ENCODE data around the gene ENOX1.

ENOX1 gene

GRCh38 chr13:43286751-43287150 is 500.0 kb downstream of the ENOX1 start:
- DNase-seq (ENCODE audit: low read depth): no peak

DNA sequence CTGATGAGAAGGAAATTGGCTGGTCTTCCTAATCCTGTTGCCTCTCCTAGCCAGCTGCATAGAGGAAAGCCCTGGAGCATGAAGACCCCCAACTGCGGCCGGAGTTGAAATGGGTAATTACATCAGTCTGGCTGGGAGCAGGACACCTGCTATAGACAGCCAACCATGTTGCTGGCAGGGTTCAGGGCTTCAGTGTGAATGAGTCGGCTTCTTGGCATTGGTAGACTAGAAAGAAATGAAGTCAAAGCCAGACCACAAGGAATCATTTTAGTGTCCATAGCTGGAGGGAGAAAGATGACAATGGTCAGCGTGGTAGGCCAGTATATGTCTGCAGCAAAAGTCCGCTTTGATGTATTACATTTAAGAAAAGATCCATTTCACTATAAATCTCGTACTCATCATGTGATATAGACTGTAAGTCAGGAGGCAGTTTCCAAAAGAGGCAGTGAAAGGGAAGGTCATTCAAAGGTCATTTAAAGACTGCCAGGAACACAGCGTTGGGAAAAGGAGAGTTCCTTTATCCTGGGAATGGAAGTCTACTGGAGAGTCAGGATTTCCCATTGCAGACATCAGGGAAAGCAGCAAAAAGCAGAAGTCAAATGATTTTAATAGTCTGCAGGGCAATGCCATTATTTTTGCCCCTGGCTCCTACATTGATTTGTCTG is 500.7 kb downstream of the ENOX1 start:
- no peak for DNase-seq (ENCODE audit: low read depth)

DNA sequence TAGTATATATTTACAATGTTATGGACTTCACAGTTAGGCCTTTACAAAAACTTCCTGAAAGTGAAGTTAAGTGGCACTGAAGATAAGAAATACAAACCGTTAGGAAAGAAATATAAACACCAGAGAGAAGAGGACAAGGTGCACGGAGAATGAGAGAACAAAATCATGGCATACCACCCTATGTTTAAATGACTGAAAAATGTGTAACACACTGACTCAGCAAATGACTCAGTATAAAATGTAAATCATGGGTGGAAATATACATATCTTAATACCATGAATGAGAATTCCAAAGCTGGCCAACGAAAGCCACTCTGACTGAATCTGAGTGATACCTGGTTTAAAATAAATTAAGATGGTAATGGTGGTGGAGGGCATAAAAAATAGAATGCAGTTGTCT is 502.6 kb downstream of the ENOX1 start:
- no peak for DNase-seq (ENCODE audit: low read depth)

GRCh38 chr13:43279696-43280095 is 507.1 kb downstream of the ENOX1 start:
- DNase-seq (ENCODE audit: low read depth): no peak

DNA sequence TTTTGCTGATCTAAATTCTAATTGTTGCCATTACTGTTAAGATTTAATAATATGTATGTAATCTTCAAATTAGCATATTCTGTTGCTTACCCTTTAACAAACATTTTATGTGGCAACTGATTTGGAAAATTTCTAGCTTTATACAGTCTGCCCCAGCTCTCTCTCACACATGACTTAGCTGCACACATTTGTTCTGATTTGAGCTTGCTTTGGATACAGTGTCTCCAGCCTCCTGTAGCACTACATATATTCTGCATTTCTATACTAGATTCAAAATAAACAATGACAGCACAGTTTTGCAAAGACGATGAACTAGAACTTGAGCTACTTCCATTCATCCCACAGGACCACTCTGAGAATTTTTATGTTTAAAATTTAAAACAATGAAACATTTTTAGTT is 508.6 kb downstream of the ENOX1 start:
- no peak for DNase-seq (ENCODE audit: low read depth)

DNA sequence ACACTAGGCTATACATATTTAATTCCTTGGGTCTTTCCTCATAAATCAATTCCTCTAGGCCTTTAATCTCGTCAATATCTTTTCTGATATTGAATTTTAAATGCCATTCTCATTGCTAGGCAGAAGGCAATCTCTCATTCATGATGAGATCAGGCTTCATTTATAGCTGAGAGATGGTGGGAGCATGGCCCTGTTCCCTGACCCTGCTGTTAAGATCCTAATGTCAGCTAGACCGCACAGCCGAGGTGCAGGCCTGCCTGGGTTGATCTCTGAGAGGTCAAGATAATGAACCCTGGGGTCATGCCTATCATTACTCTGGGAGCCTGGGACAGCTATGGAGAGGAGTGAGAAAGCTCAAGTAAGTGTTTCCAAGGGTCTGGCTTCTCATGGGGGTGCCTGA is 509.6 kb downstream of the ENOX1 start:
- no peak for DNase-seq (ENCODE audit: low read depth)

DNA sequence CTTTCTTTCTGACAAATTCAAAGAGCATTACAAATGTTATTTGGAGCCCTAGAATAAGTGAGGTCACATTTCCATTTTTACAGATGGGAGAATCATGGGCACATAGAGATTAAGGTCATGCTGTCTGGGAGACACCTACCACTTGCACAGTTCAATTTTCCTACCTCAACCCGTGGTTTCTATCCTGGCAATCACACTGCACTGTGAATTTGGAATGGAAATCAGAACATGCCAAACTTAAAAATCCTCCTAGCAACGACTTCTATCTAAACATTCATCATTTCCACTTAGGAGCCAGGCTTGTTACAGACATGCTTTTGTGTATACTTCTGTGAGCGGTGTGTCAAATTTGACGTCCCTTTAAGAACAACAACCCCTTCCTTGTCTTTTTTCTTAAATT is 511.9 kb downstream of the ENOX1 start:
- no peak for DNase-seq (ENCODE audit: low read depth)

GRCh38 chr13:43273362-43273761 is 513.4 kb downstream of the ENOX1 start:
- DNase-seq (ENCODE audit: low read depth): no peak

GRCh38 chr13:43272851-43273250 is 513.9 kb downstream of the ENOX1 start:
- no peak for DNase-seq (ENCODE audit: low read depth)

- DNase-seq (ENCODE audit: low read depth): no peak
Observed at GRCh38 chr13:43271152-43271551, 515.6 kb downstream of the ENOX1 start.

DNA sequence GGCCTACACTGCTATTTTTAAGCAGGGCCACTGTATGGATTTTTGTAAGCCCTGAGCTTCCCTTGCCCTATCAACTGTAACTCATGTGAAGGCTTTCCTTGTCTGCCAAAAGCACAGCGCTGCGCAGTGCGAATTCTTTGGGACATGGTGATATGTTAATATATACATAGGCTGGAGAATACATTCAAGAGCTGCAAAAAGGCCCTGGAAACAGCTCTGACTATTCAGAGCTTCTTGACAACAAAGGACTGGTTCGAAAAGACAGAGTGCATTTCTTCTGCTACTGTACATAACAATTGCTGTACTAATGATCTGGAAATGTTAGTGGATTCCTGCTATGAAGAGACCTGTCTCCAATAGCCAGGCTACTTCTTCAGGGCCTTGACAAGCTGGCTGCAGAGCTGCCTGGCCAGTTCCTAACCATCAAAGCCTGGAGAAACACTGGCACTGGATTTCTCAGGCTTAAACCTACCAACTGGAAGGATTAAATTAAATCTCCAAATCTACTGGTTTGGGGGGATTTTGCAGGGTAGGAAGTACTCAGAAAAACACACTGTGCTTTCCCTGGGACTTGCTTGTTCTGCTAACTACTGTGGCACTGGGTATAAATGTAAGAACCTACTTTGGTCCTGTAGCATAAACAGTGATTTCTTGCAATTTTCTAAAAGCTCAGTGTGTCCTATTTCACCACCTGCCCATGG is 516.5 kb downstream of the ENOX1 start:
- no peak for DNase-seq (ENCODE audit: low read depth)

DNA sequence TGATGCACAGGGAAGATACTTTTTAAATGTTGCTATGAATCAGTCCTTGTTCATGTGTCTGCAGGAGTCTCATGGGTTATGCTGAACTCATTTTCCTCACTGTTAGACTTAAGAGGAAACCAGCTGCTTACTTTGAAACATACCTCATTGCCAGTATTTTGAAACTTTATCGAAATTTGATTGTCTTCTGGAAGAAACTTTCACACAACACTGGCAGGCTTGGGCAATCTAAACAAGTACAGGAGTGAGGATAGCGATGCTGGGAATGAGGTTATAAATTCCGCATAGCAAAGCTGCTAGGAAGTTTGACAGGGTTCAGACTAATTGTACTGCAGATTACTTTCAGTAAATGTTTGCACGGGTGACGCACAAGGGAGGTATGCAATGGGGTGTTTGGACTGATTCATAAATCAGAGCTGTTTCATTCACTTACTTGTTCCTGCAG is 517.7 kb downstream of the ENOX1 start:
- DNase-seq (ENCODE audit: low read depth): no peak

GRCh38 chr13:43268632-43269031 is 518.1 kb downstream of the ENOX1 start:
- no peak for DNase-seq (ENCODE audit: low read depth)

DNA sequence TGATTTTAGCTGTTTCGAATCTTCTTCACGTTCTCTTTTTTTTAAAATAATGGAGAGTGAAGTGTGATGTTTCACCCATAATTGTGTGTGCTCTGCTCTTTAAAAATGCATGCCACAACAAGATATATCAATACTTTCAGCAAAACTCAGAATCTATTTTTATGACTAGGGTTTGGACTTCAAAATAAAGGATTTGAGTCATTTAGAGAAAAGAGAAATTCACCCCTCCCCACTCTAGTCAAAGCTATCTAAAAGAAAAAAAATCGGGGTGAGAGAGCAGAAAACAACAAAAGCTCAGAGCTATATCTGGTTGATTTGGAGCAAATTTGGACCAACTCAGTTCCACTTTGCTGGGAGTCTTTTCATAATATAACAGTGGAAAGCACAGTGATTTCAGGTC is 518.9 kb downstream of the ENOX1 start:
- no peak for DNase-seq (ENCODE audit: low read depth)

- no peak for DNase-seq (ENCODE audit: low read depth)
Observed at GRCh38 chr13:43266936-43267615, 519.7 kb downstream of the ENOX1 start.

- no peak for DNase-seq (ENCODE audit: low read depth)
Observed at GRCh38 chr13:43265028-43265427, 521.7 kb downstream of the ENOX1 start.

DNA sequence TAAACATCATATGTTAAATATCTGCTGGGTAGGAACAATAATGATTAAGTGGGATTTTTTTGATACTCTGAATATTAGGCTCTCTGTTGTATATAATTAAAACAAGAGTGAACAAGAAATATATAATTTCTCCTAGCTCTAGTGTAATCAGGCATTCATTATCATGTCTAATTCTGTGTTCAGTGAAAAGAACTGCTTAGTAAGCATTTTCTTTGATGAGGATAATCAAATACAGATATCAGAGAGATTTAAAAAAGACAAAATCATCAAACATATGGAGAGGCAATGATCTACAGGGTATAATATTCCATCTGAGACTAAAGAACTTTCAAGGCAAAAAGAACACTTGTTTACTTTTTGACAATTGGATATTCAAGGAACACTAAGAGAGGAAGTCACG is 522.3 kb downstream of the ENOX1 start:
- DNase-seq (ENCODE audit: low read depth): no peak

DNA sequence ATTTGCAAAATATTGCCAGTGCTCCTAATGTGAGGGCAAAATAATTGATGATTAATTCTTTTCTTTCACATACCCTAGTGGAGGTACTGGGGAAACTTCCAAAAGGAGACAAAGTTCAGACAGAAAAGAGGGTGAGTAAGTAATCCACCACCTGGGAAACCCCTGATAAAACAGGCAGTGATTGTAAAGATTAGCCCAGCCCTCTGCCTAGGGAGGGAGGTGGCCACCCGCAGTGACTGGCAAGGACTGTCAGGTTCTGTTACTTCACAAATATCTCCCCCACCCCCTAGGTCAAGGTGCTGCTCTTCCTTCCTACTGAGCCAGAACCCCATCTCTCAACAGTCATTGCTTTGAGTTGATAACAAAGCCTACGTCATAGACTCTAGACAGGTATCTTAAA is 523.7 kb downstream of the ENOX1 start:
- DNase-seq (ENCODE audit: low read depth): no peak

DNA sequence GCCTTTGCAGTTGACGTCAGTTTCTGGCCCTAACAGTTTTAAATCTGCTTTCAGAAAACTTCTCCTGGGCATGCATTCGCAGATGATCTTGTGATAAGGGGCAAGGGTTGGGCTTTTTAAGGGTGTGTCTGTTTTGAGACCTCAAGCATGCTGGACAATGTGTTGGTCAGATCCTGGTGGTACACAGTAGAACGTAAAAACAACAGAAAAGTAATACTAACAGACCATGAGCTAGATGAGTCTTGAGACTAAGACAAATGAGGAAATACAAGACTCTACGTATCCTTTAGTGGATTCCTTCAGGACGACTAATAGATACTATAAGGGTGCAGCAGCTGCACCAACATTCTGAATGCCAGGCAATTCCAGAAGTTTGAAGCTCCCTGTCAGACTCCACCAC is 525.8 kb downstream of the ENOX1 start:
- no peak for DNase-seq (ENCODE audit: low read depth)

GRCh38 chr13:43258771-43259170 is 528.0 kb downstream of the ENOX1 start:
- DNase-seq (ENCODE audit: low read depth): no peak

- no peak for DNase-seq (ENCODE audit: low read depth)
Observed at GRCh38 chr13:43257765-43258164, 529.0 kb downstream of the ENOX1 start.

GRCh38 chr13:43251961-43252360 is 534.8 kb downstream of the ENOX1 start:
- DNase-seq (ENCODE audit: low read depth): no peak

DNA sequence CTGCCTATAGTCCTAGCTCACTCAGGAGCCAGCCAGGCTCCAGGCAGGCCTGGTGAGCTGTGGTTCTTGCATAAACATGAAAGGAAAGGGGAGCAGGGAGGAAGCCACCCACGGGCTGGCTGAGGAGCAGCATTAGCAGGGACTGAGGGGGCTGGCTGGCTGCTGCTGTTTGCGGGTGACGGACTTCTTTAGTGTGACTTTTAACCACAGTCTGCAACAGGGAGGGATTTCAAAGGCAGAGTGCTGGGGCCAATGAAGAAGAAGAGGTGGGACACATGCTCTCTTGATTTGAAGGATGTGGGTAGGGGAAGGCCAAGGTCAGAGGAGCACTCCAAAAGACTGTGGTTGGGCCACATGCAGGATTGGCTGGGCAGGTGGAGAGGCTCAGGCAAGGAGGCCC is 540.4 kb downstream of the ENOX1 start:
- DNase-seq (ENCODE audit: low read depth): no peak

Data from stimulated activated CD4-positive, alpha-beta T cell treated with anti-CD3 and anti-CD28 coated beads, Interleukin-2, amount 100 ng/mL, for 4 hours (primary cell).